IMR-90 (cell line): Measurements from ENCODE around the gene C1QTNF1. TPM values are rescaled to one million over a fixed set of nuclear protein-coding genes. Genes with fewer than 3 reads are reported as not detected.

Experiments
- ATAC-seq: fragments of 200-7000 bp; cut with Tn5 transposase; 2 replicates; pipeline ENCODE4 v1.9.1; 2020; ENCODE audit warnings: low read depth, mild to moderate bottlenecking, moderate library complexity
- BruUV-seq: library from RNA; stranded (reverse); fragments of 400-500 nt; replicated peaks from 2 replicates; lab custom pipeline; 2021; lab: Mats Ljungman, UMichigan
- CTCF ChIA-PET: fragments of 300-600 bp; formaldehyde crosslinking; extraction: SDS; loops from one replicate; lab custom pipeline; 2021; ENCODE audit warnings: antibody characterized with exemption; lab: Yijun Ruan, JAX
- POLR2A ChIA-PET: fragments of 300-600 bp; sonication (Branson Sonifier 250); formaldehyde crosslinking; loops from one replicate; lab custom pipeline; 2022; ENCODE audit warnings: antibody characterized with exemption; ENCODE audit not compliant: unreplicated experiment; lab: Charles Lee
- DNase-seq: peaks from one replicate; pipeline ENCODE4 v3.0.0; 2013
- H2AFZ ChIP-seq: replicated peaks from 2 replicates; pipeline ENCODE3; 2013; ENCODE audit warnings: low read length, mild to moderate bottlenecking; ENCODE audit not compliant: poor library complexity
- H2AK5ac ChIP-seq: 2 replicates; pipeline ENCODE4 v1.6.1; 2013; ENCODE audit warnings: low read depth, low read length, inconsistent platforms
- H2AK9ac ChIP-seq: replicated peaks from 2 replicates; pipeline ENCODE3; 2013; ENCODE audit warnings: mild to moderate bottlenecking, low read depth, low read length, moderate library complexity; ENCODE audit not compliant: poor library complexity
- H2BK120ac ChIP-seq: 2 replicates; pipeline ENCODE4 v1.6.1; 2013; ENCODE audit warnings: low read depth, low read length, inconsistent platforms
- H2BK15ac ChIP-seq: 3 replicates; pipeline ENCODE4 v1.6.1; 2013; ENCODE audit warnings: low read depth, low read length, inconsistent platforms
- H2BK20ac ChIP-seq: 2 replicates; pipeline ENCODE4 v1.6.1; 2013; ENCODE audit warnings: low read depth, mild to moderate bottlenecking, inconsistent platforms, low read length, moderate library complexity
- H2BK5ac ChIP-seq: 2 replicates; pipeline ENCODE4 v1.6.1; 2013; ENCODE audit warnings: mild to moderate bottlenecking, low read depth, low read length, inconsistent platforms; ENCODE audit not compliant: poor library complexity, severe bottlenecking
- H3K14ac ChIP-seq: replicated peaks from 2 replicates; pipeline ENCODE4 v1.6.1; 2013; ENCODE audit warnings: low read depth, low read length, inconsistent platforms
- H3K18ac ChIP-seq: 2 replicates; pipeline ENCODE4 v1.6.1; 2013; ENCODE audit warnings: low read depth, low read length, control low read depth
- H3K23ac ChIP-seq: 2 replicates; pipeline ENCODE4 v1.6.1; 2013; ENCODE audit warnings: low read depth, low read length, inconsistent platforms
- H3K27ac ChIP-seq: 2 replicates; pipeline ENCODE4 v1.5.1; 2013; ENCODE audit warnings: mild to moderate bottlenecking, control low read depth, low read length; ENCODE audit not compliant: insufficient read depth
- H3K27me3 ChIP-seq: 2 replicates; pipeline ENCODE4 v1.6.1; 2013; ENCODE audit warnings: low read length; ENCODE audit not compliant: control insufficient read depth, insufficient read depth
- H3K36me3 ChIP-seq: 2 replicates; pipeline ENCODE4 v1.6.1; 2013; ENCODE audit warnings: low read length, mixed read lengths; ENCODE audit not compliant: control insufficient read depth, insufficient read depth
- H3K4ac ChIP-seq: 2 replicates; pipeline ENCODE4 v1.6.1; 2013; ENCODE audit warnings: low read depth, low read length, inconsistent platforms
- H3K4me1 ChIP-seq: 2 replicates; pipeline ENCODE4 v1.6.1; 2013; ENCODE audit warnings: low read length, mixed read lengths; ENCODE audit not compliant: control insufficient read depth, insufficient read depth
- H3K4me2 ChIP-seq: 2 replicates; pipeline ENCODE4 v1.6.1; 2013; ENCODE audit warnings: low read depth, mild to moderate bottlenecking, control low read depth, low read length, moderate library complexity
- H3K4me3 ChIP-seq: 2 replicates; pipeline ENCODE4 v1.5.1; 2013; ENCODE audit warnings: low read depth, mild to moderate bottlenecking, control low read depth, low read length, moderate library complexity; ENCODE audit not compliant: insufficient read depth
- H3K56ac ChIP-seq: 2 replicates; pipeline ENCODE4 v1.6.1; 2013; ENCODE audit warnings: low read length, inconsistent platforms; ENCODE audit not compliant: insufficient read depth; ENCODE audit errors: extremely low read depth
- H3K79me1 ChIP-seq, 2 experiments: 2 replicates each; pipeline ENCODE4 v1.6.1; 2013; ENCODE audit warnings: low read length in 2 of 2, inconsistent platforms in 1 of 2, low read depth in 1 of 2
- H3K9ac ChIP-seq: 2 replicates; pipeline ENCODE4 v1.6.1; 2013; ENCODE audit warnings: low read depth, low read length, control low read depth
- H3K9me1 ChIP-seq: 2 replicates; pipeline ENCODE4 v1.6.1; 2013; ENCODE audit warnings: low read length, inconsistent platforms; ENCODE audit not compliant: insufficient read depth
- H3K9me3 ChIP-seq: 2 replicates; pipeline ENCODE4 v1.6.1; 2013; ENCODE audit warnings: low read length; ENCODE audit not compliant: control insufficient read depth, insufficient read depth
- H4K20me1 ChIP-seq: 2 replicates; pipeline ENCODE4 v1.6.1; 2013; ENCODE audit warnings: low read length, inconsistent platforms; ENCODE audit not compliant: insufficient read depth
- H4K5ac ChIP-seq: 2 replicates; pipeline ENCODE4 v1.6.1; 2013; ENCODE audit warnings: mild to moderate bottlenecking, low read depth, low read length, control low read depth
- H4K8ac ChIP-seq, 2 experiments: 2 replicates each; pipeline ENCODE4 v1.6.1; 2013; ENCODE audit warnings: low read depth in 2 of 2, low read length in 2 of 2, control low read depth in 1 of 2, inconsistent platforms in 1 of 2
- H4K91ac ChIP-seq: 2 replicates; pipeline ENCODE4 v1.6.1; 2013; ENCODE audit warnings: low read depth, low read length, inconsistent platforms; ENCODE audit not compliant: insufficient read depth
- BHLHE40 ChIP-seq: fragments of 150-350 bp; IDR thresholded peaks from 2 replicates; pipeline ENCODE4 v1.6.1; 2016; ENCODE audit warnings: mild to moderate bottlenecking, low read depth, low read length
- CTCF ChIP-seq: conservative IDR thresholded peaks from 2 replicates; pipeline ENCODE4 v1.5.1; 2012; ENCODE audit warnings: mild to moderate bottlenecking, low read depth, low read length, improper control_type of control experiment
- MAZ ChIP-seq: IDR thresholded peaks from 2 replicates; pipeline ENCODE4 v1.6.1; 2012; ENCODE audit warnings: low read depth, mild to moderate bottlenecking, low read length, improper control_type of control experiment, moderate library complexity, borderline replicate concordance
- WGBS, 2 experiments: methylation state at CpG; one replicate each; pipeline versions ENCODE4 v1.1.5 to v1.1.7; 2013; ENCODE audit warnings: missing lambda C conversion rate in 2 of 2; ENCODE audit not compliant: insufficient read length in 1 of 2; ENCODE audit errors: extremely low coverage in 2 of 2; 5-methylcytosine and 5-hydroxymethylcytosine counted together
- dilution Hi-C: fragments of 300-500 bp; cut with HindIII; formaldehyde crosslinking; loops from one replicate; pipeline ENCODE4 v1.14.3; 2018; ENCODE audit warnings: low sequenced_read_pairs; ENCODE audit not compliant: unreplicated experiment
- in situ Hi-C: fragments of 300-500 bp; cut with MboI; formaldehyde crosslinking; loops from 3 replicates; pipeline ENCODE4 v1.14.3; 2019; ENCODE audit warnings: low sequenced_read_pairs, inconsistent platforms, mixed read lengths
- intact Hi-C: fragments of 100-400 bp; cut with micrococcal nuclease; formaldehyde crosslinking; loops from 2 replicates; pipeline ENCODE4 v1.10.0; 2022
- polyA plus RNA-seq, 3 experiments: library from polyadenylated mRNA; depleted of rRNA; stranded (reverse); fragments of >200 nt; gene quantifications; 2 replicates each; pipeline ENCODE4 v1.2.3, GENCODE V29; 2012; ENCODE audit warnings: low replicate concordance in 1 of 3
- total RNA-seq: library from RNA; depleted of rRNA; stranded (reverse); fragments of >200 nt; gene quantifications from 2 replicates; pipeline ENCODE4 v1.2.3, GENCODE V29; 2012

Gene C1QTNF1
- total and polyA plus RNA-seq, 2 of the 4 experiments (the other 2 are of a cell fraction): 3.4 to 8.4 TPM

- Histone ChIP-seq H2BK15ac (peak overlapping the region; percentile 66; the same call in 1 of the 3 replicates), H3K4me2 (no peak overlapping the region), H3K56ac (no peak overlapping the region), H3K4ac (peak overlapping the region; percentile 74; the same call in 1 of the 2 replicates), H4K20me1 (no peaks in the 10 kb centered on the region), H3K9me3 (no peaks in the 10 kb centered on the region), H3K4me3 (no peak overlapping the region), H3K9ac (no peak overlapping the region), H3K36me3 (no peaks in the 10 kb centered on the region), H3K9me1 (peaks cover 21% of the 10 kb centered on the region), H4K91ac (peak overlapping the region; percentile 23), H4K5ac (no peak overlapping the region), H2BK20ac (peak overlapping the region; percentile 69), H3K27ac (no peak overlapping the region), H2AFZ (no peak overlapping the region), H2BK120ac (peak overlapping the region; percentile 56), H3K23ac (no peak overlapping the region), H3K27me3 (no peaks in the 10 kb centered on the region), H2AK9ac (peak overlapping the region; percentile 11), H2AK5ac (peak overlapping the region; percentile 71), H3K14ac (peak overlapping the region; percentile 34), H3K18ac (0 out of 2 replicates have a peak overlapping the region, but pooled peaks have one; percentile 7), H3K4me1 (peaks cover 24% of the 10 kb centered on the region), H4K8ac (peak overlapping the region in 1 of 2 experiments; percentile 33; a peak in 1 of 4 replicates), H2BK5ac (peak overlapping the region; percentile 52), H3K79me1 (peaks cover 0 to 5% of the 10 kb centered on the region in 2 experiments; a peak in 1 of 4 replicates)
- ChIA-PET POLR2A (no interaction called here), CTCF (interaction anchor here (0.6 to 1.2 kb wide), 3 partner anchors 10 to 27 kb away, joined by 3 to 7 read pairs (median 4); no protein-coding TSS in a partner anchor)
- DNase-seq (no peak), ATAC-seq (no peak)
- no peak for TF ChIP-seq MAZ
- TF ChIP-seq BHLHE40: no peak
- TF ChIP-seq CTCF: no peak
- intact Hi-C loops (no loop called here), in situ Hi-C loops (no loop called here), dilution Hi-C loops (no loop called here)
- WGBS, 2 experiments: 100% methylated on average over 3 of the region's 6 CpGs; no CpG with 5 or more reads in 1 of the 2 experiments
- BruUV-seq: no TSS peak
Measured at GRCh38 chr17:79035686-79036085, 11.7 kb downstream of the C1QTNF1 start.
